K562 treated with DMSO at 1 percent for 24 hours (cell line): Measurements from ENCODE around the gene RIGI. TPM values are rescaled to one million over a fixed set of nuclear protein-coding genes. Genes with fewer than 3 reads are reported as not detected.

Source experiments
- total RNA-seq: library from RNA; unstranded; fragments of 300-600 nt; gene quantifications from 2 replicates; pipeline ENCODE4 v1.2.3, GENCODE V29; 2022; ENCODE audit warnings: low read depth; ENCODE audit not compliant: insufficient read depth

RIGI gene
- total RNA-seq, result 0.96 and 1.4 TPM in 2 replicates

DNA sequence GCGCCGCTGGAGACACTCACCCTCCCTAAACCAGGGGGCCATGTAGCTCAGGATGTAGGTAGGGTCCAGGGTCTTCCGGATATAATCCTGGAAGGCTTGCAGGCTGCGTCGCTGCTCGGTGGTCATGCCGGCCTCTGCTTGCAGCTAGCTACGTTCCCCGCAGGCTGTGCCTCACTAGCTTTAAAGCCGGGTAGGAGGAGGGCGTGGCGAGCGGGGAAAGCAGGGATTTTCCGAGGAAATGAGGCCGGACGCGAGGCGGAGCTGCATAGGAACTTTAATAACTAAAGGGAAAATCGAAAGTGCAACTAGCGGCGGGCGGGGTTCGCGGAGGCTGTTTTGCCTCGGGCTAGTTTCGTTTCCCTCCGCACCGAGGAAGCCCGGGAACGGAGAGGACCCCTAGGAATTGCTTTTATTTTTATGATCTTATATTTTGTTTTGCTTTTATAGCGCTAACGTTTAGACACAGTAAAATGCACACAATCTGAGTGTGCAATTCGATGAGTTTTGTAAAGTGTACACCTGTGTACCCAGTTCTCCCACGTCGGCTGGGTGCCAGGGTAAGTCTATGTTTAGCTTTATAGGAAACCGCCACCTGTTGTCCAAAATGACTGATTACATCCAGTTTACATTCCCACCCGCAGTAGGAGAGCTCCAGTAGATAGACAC is at the start of gene RIGI:
Gene RIGI (minus strand): TSS at position 156 of the 666 bp plus-strand sequence. CDS start 30 bp downstream, at position 126.

DNA sequence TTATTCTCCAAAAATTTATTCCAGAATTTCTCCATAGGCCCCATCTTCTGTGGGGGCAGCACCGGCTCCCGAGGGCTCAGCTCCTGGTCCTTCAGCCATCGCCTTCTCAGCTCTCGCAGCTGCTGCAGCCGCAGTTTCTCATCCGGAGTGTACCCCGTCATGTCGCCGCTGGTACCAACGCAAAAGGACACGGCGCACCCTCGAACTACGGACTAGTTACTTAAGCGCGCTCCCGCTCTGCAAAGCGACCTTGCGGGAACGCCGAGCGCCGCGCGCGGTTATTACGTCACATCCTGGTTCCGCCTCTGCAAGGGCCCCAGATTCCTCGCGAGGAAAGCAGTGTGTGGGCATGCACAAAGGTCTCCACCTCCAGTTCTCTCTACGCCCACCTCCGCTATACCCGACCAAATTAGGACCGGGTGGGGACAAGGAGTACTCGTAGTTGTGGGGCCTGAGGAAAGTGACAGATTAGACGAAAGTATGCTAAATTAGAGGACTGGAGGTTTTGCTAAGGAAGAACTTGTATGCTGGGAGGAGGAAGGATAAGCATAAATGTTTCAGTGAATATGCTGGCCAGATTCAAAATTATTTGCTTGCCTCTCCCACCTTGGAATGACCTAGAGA is 47.0 kb upstream of the RIGI start, which contains the start of gene NDUFB6:
Gene NDUFB6 (minus strand): TSS at position 260 of the 624 bp plus-strand sequence. CDS start 99 bp downstream, at position 161.

DNA sequence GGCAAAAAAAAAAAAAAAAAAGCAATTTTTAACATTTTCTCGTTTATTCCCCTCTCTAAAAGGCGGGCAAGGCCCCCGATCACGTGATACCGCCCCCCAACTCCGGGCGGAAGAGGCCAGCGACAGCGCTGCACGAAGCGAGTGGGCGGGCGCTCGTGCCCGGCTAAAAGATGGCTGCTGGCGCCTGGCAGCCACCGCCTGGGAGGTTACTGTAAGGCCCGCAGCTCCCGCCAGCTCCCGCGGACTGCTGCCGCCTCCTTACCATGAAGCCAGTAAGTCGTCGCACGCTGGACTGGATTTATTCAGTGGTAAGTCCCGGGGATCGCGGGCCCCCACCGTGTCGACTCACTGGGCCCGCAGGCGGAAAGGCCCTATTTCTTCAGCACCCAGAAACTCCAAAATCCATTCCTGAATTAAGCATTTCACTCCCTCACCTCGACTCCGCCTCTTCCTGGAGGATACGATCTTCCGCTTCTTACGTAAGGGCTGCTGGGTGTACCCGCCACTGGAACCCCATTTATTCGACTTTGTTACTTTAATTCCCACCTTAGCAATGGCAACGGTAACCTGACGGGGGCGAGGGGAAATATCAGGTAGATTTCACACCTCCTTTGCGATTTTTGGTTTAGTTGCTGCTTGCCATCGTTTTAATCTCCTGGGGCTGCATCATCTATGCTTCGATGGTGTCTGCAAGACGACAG is 26.3 kb upstream of the RIGI start, which contains the start of the genes SMIM27 and TOPORS:
Gene SMIM27 (plus strand): TSS at position 156 of the 701 bp plus-strand sequence. CDS start 108 bp downstream, at position 264.
Gene TOPORS (minus strand): TSS at position 415 of the 701 bp plus-strand sequence. CDS start 150 bp downstream, at position 265.

Other genes starting within 250 kb of the RIGI start
- 14.2 and 17.2 TPM in 2 replicates for gene ACO1, start 141.6 kb downstream of the RIGI start, total RNA-seq
- gene SMIM27, start 26.1 kb upstream of the RIGI start, total RNA-seq, result 4.2 and 5.9 TPM in 2 replicates
- 6.1 and 6.8 TPM in 2 replicates for gene TOPORS, start 26.4 kb upstream of the RIGI start, total RNA-seq
- gene NDUFB6, start 47.0 kb upstream of the RIGI start, total RNA-seq, result 19.6 and 29.6 TPM in 2 replicates
- 0.12 and 0.21 TPM in 2 replicates for gene TAF1L, start 109.5 kb upstream of the RIGI start, total RNA-seq